Measurements from ENCODE around the gene PLCE1.
"Not testable (repeated sequence)": the region's sequence is repeated elsewhere in the genome, so short reads cannot be mapped to it uniquely, and the experiment has no call there.

Gene PLCE1

DNA sequence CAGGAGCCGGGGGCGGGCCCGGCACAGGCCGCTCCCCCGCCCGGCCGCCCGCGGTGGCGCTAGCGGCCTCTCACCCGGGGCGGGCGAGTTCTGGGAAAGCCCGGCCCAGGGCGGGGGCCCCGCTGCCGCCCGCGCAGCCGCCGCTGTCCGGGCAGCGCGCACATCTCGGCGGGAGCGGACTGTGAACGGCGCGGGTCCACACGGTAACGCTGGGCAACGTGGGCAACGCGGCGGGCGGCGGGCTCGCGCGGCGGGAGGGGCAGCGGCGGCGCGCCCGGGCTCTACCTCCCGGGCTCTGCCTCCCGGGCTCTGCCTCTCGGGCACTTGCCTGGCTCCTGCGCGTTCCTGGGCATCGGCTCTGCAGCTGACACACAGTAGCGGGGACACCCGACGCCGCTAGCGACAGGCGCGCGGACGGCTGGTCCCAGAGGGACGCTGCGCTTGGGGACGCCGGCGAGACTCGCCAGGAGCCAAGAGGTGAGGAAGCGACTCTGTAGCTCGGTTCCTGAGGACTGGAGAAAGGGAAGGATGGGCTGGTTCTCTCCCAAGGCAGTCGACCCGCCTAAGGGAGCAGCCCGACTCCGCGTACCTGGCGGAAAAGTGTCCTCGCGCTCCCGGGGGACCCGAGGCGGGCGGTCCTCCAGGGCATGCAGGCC, at the start of gene PLCE1:
Gene PLCE1 (plus strand): TSS at position 150 of the 656 bp plus-strand sequence. CDS start 37,116 bp downstream, outside the sequence.
- no peak for DNase-seq

DNA sequence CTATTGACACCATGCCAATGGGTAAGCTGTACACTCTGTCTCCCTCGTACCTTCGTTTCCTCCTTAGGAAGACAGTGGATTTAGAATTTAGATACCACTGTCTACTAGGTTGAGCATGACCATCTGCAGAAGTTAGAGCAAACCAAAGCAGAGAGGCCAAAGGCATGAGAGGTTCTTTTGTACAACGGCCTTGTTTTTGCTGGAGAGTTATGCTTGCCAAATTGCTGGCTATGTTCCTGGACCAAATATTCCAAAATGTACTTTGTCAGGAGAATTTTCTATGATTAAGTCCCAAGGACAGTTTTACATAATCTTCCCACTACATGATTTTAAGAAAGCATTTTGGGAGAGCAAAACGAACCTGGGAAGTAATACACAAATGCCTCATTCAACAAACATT, 47.9 kb upstream of the PLCE1 start:
- DNase-seq = no peak

DNA sequence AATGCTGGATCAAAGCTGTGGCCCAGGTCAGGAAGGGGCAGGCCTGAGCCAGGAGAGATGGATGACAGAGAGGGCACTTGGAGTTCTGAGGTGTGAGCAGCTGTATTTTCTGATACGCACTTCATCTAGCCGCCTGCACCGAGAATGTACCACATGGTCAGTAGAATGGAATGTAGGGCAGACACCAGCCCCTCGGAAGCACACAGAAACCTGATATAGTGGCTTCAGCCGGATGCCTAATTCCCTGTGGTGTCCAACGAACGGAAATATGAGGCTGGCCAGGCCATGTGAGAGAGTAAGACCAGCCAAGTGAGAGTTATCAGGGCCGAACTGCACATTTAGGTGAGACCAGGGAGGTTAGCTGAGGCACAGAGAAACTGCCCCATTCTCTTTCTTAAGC, 46.7 kb upstream of the PLCE1 start:
- no peak for DNase-seq

- no peak for DNase-seq
Observed at GRCh38 chr10:93947524-93947923, 46.2 kb upstream of the PLCE1 start.

DNA sequence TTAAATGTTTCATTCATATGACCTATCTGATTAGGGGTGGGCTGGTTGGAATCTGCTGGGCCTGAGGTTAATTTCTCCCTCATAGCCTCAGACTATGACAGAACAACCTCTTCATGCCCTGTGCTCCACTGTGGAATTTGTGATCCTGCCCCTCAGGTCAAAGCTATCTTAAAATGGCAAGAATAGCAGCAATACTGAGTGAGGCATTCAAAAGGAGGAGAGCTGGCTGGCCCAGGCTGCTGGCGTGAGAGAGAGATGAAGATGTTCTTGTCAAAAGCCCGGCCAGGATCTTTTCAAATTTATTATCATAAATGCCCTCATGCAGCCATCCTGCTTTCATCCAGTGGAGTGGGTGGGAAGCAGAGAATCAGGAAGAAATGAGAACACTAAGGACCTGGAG, 41.8 kb upstream of the PLCE1 start:
- no peak for DNase-seq

DNA sequence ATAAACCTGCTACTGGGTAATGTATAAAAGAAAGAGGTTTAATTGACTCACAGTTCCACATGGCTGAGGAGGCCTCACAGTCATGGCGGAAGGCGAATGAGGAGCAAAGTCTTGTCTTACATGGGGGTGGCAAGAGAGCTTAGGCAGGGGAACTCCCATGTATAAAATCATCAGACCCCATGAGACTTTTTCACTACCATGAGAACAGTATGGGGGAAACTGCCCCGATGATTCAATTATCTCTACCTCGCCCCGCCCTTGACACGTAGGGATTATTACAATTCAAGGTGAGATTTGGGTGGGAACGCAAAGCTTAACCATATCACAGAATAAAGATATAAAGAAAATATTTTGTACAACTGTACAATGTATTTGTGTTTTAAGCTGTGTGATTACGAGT, 39.4 kb upstream of the PLCE1 start:
- DNase-seq = no peak

DNA sequence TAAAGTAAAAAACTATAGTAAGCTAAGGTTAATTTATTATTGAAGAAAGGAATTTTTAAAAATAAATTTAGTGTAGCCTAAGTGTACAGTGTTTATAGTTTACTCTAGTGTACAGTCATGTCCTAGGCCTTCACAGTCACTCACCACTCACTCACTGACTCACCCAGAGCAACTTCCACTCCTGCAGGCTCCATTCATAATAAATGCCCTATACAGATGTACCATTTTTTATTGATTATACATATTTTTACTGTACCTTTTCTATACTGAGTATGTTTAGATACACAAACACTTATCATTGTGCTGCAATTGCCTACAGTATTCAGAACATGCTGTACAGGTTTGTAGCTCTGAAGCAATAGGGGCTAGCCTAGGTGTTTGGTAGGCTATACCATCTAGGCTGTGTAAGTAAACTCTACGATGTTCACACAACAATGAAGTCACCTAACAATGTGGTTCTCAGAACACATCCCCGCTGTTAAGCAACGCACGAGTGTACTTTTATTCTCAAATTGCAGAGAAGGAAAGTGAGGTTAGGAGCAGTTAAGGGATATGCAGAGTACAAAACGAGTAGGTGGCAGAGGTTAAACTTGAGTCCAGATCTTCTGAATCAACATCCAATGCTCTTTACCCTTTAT, 38.9 kb upstream of the PLCE1 start:
- no peak for DNase-seq

GRCh38 chr10:93958834-93959233, 34.9 kb upstream of the PLCE1 start:
- DNase-seq = no peak

DNA sequence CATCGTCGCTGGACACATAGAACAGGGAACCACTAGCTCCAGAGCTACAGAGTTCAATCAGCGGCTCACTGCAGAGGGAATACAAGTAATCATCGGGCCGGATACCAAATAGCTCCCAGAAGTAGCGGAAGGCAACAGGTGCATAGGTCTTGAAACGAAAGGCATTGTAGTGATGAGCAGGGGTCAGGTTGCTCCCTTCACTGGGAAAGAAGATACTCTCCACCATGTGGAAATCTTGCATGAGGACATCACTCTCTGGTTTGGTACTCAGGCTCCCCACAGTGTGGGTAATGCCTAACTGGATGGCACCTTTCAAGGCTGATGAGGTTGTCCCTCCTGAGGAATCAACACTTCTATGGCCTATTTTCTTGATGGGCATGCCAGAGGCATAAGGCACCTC, 32.7 kb upstream of the PLCE1 start:
- not testable (repeated sequence) for DNase-seq

DNA sequence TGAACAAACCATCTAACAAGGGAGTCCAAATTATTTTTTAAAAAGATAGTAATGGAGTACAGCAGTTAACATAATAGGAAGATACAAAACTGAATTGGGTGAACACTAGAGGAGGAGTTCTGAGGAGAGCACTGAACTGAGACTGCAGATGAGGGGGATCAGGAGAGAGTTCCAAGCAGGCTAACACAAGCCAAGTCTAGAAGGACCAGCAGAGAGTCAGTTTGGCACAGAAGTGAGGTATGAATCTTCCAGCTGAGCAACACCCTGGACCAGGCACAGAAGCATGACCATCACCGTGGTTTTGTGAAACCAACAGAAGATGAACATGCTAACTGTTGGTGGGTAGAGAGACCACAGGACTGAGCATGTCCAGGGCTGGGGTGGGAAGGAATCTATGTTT, 30.8 kb upstream of the PLCE1 start:
- DNase-seq = no peak

DNA sequence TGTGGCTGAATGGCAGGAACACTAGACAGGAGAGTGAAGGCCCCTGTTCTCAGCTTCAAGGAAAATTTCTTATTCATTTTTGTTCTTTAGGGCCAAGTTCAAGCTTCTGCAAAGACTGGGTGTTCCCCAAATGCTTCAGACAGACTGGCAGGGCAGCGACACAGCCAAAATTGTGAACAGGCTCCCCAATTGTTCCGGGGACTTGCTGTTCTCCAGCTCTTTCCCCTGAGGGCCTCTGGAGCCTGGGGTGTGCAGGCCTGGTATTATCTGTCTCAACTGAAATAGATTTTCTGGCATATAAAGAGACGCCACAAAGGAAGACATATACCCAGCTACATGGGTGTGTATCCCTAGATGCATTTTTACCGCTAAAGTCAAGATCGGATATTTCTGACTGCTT, 30.3 kb upstream of the PLCE1 start:
- DNase-seq = no peak

- no peak for DNase-seq
Observed at GRCh38 chr10:93965911-93966310, 27.8 kb upstream of the PLCE1 start.

- no peak for DNase-seq
Observed at GRCh38 chr10:93967756-93968155, 26.0 kb upstream of the PLCE1 start.

DNA sequence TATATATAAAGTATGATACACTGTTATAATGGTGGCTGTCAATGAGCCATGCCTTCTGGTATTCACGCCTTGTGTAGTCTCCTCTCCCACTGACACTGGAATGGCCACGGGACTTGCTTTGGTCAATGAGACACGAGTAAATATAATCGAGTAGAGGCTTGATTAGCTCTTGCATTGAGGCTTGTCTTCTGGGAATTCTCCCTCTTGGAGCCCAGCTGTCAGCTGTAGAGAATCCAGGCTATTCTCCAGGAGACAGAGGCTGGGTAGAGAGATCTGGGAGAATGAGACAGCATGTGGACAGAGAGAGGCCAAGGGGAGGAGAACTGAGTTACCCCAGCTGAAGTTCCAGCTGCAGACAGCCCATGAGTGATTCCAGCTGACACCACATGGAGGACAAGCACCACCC, 25.2 kb upstream of the PLCE1 start:
- no peak for DNase-seq

DNA sequence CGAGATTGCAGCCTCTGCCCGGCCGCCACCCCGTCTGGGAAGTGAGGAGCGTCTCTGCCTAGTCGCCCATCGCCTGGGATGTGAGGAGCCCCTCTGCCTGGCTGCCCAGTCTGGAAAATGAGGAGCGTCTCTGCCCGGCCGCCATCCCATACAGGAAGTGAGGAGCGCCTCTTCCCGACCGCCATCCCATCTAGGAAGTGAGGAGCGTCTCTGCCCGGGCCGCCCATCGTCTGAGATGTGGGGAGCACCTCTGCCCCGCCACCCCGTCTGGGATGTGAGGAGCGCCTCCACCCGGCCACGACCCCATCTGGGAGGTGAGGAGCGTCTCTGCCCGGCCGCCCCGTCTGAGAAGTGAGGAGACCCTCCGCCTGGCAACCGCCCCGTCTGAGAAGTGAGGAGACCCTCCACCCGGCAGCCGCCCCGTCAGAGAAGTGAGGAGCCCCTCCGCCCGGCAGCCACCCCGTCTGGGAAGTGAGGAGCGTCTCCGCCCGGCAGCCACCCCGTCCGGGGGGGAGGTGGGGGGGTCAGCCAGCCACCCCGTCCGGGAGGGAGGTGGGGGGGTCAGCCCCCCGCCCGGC, 23.2 kb upstream of the PLCE1 start:
- not testable (repeated sequence) for DNase-seq

- DNase-seq = no peak
Observed at GRCh38 chr10:93973748-93974445, 19.8 kb upstream of the PLCE1 start.

DNA sequence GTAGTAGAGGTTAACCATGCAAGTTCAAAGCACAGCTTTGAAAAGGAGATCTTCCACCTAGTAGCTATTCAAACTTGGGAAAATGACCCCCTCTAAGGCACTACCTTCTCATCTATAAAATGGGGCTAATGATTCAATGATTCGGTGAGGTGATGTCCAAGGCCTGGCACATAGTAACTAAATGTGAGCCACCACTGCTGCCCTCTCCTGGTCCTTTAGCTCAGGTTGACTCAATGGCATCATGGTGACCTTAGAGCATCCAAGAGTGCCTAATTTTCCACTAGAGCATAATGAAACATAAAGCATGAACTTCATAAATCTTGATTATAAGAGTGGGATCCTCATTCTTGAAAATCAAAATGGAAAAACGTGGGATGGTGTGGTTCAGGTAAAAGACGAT, 16.3 kb upstream of the PLCE1 start:
- no peak for DNase-seq

DNA sequence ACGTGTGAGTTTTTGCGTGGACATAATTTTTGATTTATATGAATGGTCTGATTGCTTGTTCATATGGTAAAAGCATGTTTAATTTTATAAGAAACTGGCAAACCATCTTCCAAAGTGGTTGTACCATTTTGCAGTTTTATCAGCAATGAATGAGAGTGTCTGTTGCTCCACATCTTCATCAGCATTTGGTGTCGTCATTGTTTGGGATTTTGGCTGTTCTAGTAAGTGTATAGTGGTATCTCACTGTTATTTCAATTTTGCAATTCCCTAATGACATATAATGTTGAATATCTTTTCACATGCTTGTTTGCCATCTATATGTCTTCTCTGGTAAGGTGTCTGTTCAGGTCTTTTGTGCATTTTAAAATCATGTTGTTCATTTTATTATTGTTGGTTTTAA, 13.2 kb upstream of the PLCE1 start:
- DNase-seq = no peak

DNA sequence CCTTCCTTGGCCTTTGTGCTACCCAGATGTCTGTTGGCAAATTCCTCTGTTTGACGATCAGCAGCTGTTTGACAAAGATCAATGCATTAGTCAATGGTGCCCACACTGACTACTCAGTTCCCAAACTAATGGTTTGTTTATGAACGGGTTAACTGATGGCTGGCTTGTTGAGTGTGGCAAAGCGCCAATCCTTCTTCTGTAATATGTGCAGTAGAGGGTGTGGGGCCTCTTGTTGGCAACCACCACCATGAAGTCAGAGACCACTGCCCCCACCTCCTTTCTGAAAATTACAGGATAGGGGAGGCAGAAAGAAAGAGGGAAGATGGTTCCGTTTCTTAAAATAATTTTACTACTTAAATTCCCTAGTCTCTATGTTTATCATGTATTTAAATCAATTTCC, 2.6 kb upstream of the PLCE1 start:
- DNase-seq = no peak

GRCh38 chr10:93991596-93992284, 2.0 kb upstream of the PLCE1 start:
- DNase-seq = no peak

DNA sequence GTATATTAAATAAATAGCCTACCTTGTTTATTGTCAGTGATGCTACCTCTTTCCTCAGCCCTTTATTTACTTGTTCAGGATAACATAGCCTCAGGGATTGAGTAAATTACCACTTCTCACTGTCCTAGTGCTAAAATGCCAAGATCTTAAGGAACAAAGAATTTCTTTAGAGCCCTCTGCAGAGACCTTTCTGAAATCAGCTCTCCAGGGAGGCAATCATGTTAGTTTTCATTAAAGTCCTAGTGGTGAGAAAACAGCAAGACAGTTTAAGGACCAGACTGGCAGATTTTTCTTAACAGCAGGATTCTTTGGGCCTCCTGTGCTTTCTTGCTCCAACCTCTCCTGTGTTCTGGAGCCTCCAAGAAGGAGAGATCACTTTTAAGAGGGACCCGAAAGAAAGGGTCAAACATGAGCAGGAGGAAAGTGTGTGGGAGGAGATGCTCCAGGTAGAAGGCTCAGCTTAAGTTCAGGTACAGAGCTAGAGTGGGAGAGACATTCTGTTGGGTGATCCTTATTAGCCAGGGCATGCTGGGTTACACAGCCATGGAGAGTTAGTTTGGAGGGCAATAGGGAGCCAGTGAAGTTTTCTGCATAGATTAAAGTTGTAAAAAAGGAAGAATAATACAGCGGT, 1.2 kb upstream of the PLCE1 start:
- DNase-seq = no peak

- DNase-seq = no peak
Observed at GRCh38 chr10:93993414-93993781, 333 bp upstream of the PLCE1 start.

DNA sequence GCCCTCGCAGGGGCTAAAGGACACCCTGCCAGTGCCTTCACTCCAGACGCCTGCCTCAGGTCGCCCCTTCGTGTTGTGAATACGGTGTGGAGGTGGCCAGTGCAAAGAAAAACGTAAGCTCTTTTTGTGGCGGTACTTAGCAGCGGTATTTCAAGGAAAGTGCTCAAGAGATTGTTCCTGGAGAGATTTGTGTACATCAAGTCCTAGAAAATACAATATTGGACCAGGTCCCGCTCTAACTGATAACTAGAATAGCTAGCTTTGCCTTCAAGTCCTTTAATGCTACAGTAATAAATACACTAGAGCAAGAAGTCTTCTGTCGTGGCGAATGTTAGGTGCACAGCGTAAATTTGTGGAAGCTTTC, 689 bp downstream of the PLCE1 start:
- no peak for DNase-seq

All from stimulated activated CD4-positive, alpha-beta T cell treated with anti-CD3 and anti-CD28 coated beads, Interleukin-1b, Interleukin-23, amount 100 ng/mL, for 48 hours (primary cell).